HG03457 (cell line): ENCODE results near the gene KRT31.
"Not testable (repeated sequence)": the region's sequence is repeated elsewhere in the genome, so short reads cannot be mapped to it uniquely, and the experiment has no call there.

ENCODE experiments used
- ATAC-seq: cut with Tn5 transposase; IDR thresholded peaks from one replicate; pipeline ENCODE4 v1.9.1; 2021; ENCODE audit warnings: moderate number of reproducible peaks; ENCODE audit not compliant: unreplicated experiment

Gene KRT31

DNA sequence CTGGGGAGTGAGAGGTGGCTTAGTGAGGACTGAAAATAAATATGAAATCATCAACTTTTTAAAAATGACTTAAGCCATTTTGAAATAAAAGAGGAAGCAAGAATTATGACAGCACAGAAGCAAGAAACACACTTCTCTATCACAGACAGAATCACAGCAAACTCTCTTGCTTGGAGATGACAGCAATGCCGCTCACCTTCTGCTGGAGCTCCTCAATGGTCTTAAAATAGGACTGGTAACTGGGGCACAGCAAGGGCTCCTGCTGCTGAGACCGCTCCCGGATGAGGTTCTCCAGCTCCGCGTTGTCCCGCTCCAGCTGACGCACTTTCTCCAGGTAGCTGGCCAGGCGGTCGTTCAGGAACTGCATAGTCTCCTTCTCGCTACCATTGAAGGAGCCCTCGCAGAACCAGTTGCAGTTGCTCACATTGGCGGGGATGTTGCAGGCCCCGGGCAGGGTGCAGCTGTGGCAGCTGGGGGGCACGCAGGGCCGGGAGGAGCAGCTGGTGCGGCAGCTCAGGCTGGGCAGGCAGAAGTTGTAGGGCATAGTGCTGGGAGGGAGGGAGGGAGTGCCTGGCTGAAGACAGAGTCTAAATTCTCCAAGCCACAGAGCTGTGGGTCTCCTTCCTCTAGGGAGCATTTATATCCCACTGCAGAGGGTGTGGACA is at the start of gene KRT31:
Gene KRT31 (minus strand): TSS at position 613 of the 665 bp plus-strand sequence. CDS start 69 bp downstream, at position 544.
- ATAC-seq = no peak

DNA sequence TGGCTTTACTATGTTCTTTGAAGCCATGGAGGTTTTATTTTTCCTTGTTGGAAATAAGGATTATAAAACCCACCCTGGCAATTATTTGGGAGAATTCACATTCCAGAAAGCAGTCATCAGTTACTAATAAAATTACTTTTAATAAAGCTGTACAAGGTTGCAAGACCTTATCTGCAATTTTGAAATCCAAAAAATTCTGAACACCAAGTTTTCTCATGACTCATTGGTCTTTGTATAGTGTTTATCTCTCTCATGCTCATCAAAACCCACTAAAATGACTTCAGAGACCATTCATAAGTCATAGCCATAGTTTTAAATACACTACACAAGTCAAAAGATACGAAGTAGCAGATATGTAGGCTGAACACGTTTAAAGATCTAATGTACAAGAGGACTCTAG is 49.4 kb upstream of the KRT31 start:
- ATAC-seq = no peak

DNA sequence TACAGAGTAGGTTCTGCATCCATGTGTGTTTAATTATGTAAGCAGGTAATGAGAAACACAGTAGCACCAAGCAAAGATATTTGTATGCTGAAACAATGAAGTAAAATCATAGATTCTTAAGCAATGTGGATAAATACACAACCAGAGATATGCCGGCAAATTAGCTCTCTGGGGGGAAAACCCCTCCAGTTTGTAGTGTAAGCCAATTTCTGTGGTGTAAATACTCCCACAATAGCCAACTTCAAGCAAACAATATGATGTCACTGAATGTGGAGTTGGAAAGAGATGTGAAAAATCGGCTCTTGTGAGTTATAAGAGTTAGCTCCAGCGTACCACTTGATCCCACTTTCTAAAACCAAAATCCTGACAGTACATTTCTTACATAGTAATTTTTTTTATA is 47.2 kb upstream of the KRT31 start:
- no peak for ATAC-seq

DNA sequence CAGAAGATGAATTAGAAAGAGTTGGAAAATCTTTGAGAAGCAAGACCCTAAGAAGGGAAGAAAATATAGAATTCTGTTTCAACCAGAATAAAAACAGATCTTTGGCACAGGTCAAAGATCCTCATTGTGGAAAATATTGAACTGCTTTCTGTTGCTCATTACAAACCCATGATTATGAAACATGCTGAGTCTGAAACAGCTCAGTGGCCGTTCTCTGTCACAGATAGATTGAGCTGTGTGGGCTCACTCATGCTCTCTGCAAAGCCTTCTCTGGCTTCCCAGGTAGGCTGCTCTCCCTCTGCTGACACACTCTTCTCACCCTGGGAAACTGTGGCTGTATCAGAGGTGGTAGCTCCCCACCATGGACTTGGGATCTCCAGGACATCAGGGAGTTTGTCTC is 46.8 kb upstream of the KRT31 start:
- ATAC-seq = no peak

DNA sequence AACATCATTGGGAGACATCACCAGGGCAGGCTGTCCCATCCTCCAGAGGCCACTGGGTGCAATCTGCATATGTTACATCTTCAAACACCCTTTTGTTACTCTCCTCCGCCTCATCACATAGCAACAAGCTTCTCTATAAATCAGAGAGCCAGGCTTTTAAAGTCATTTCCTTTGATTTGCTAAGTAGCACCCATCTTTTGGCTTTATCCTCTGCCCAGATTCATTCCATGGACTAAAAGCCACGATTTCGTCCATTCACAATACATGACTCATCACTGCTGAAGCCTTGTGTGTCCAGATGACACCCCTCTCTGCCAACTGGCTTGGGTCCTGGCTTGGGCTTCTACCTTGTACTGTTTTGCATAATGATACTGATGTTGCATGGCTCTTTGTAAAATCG is 45.3 kb upstream of the KRT31 start:
- ATAC-seq = no peak

DNA sequence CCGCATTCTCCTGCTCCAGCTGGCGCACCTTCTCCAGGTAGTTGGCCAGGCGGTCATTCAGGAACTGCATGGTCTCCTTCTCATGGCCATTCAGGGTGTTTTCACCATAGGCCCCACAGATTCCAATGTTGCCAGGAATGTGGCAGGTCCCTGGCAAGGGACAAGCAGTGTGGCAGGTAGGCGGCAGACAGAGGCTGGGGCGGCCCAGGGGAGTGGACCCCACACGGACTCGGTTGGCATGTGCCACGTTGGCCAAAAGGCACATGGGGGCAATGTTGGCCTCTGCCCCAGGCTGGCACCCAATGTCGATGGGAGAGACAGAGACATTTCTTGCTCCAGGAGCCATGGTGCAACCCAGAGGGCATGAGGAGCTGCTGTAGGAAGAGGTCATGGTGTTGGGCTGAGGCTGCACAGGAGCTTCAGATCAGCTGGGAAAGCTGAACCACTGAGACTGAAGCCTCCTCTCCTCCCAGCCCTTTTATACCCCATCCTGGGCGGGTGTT is 43.2 kb upstream of the KRT31 start, which contains the start of gene KRT38:
Gene KRT38 (minus strand): TSS at position 453 of the 503 bp plus-strand sequence. CDS start 62 bp downstream, at position 391.
- ATAC-seq = no peak

DNA sequence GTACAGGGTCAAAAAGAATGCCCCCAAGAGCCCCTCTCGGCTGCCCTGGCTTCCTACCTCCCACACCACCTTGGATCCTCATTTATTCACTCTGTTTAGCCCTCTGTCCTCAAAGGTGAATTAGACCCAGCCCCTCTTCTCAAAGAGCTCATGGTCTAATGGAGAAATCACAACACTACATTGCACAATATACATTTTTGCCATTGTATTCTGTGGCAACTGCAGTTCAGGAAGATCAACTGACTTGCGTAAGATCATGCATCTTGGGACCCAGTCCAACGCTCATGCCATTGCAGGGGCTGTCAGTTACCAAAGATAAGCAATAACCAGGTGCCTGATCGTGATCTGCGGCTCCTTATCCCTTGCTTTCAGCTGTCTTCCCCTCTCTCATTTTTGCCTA is 42.0 kb upstream of the KRT31 start:
- ATAC-seq = no peak

DNA sequence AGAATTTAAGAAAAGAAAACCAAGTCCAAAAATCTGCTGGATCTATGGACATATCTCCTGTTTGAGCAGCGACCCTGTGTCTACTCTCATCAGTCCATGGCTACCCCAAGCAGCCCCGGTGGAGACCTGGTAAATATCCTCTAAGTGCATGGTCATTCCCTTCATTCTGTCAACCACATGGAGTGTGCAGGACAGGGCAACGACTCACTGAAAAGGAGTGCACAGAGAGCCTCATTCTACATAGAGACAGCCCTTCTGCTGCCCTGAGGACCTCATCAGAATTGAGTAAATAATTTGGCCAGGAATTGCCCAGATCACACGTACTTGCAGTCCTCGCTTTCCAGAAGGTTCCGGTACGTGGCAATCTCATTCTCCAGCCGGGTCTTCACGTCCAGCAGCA is 40.4 kb upstream of the KRT31 start:
- ATAC-seq = no peak

DNA sequence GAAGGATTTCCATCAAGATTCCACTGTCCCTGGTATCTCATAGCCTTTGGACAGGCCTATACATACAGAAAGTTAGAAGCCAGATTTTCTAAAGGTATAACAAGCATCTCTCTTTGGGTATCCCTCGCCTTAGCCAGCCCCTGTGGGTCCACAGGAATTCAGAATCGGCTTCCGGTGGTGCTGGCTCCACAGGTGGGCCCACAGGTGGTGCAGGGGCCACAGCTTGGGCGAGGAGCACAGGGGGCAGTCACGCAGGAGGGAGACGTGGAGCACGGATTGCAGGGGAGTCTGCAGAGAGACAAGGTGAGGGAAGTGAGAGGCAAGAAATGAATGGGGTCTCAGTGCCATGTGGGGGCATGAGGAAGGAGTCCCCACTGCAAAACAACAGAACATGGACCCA is 39.8 kb upstream of the KRT31 start:
- no peak for ATAC-seq

DNA sequence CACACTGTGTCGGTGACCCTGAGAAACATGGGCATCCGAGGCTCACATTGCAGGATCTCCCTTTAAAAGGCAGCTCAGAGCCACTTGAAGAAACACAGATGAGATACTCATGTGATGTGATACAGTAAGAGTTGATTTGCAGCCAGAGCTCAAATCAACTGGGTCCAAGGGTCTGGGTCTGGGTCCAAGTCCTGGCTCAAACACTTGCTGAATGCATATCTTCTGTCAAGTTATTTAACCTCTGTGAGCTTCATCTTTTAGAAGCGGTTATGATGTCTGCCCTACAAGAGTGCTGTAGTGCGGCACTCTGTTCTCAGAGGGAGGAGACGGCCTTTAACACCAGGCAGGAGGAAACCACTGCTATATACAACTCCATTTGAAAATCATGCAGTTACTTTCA is 37.0 kb upstream of the KRT31 start:
- no peak for ATAC-seq

DNA sequence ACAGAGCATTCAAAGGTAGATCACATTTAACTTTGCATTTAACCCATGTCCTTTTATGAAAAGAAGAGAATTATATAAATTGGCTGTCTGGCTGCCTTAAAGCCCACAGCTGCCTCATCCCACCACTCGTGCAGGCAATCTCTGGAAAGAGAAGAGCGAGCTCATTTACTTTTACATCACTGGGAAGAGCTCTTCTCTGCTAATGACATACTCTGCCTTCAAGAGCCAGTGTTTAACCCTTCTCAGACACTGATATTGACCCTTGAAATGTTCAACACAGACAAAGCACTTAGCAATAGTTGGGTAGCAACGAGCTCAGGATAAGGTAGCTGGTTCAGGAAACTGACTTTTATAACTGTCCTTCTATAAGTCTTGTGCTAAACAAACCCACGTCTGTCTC is 36.6 kb upstream of the KRT31 start:
- no peak for ATAC-seq

DNA sequence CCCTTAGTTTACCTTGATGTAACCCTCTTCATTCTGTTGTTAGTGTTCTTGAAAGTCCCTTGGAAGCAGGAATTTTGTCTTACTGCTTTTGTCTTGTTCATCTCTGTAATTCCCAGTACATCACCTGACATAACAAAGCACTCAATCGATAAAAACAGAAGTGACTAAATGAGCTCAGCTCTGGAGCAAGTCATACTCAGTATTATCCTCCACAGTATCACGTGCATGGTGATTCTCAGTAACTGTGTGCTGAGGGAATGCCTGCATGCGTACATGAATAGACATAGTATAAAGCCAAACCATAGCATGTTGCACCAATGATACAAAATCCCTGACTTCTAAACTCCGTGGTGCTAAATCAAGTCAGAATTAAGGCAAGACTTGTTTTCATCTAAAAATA is 36.2 kb upstream of the KRT31 start:
- no peak for ATAC-seq

DNA sequence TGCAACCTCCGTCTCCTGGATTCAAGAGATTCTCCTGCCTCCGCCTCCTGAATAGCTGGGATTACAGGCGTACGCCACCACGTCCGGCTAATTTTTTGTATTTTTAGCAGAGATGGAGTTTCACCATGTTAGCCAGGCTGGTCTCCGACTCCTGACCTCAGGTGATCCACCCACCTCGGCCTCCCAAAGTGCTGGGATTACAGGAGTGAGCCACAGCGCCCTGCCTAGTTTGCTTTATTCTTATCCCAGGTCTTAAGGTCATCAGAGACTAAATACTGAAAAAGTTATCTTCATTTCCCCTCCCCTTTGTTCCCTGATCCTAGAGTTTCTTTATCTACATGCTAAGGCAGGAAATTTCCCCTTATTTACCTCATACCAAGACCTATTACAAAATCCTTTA is 33.0 kb upstream of the KRT31 start:
- not testable (repeated sequence) for ATAC-seq

DNA sequence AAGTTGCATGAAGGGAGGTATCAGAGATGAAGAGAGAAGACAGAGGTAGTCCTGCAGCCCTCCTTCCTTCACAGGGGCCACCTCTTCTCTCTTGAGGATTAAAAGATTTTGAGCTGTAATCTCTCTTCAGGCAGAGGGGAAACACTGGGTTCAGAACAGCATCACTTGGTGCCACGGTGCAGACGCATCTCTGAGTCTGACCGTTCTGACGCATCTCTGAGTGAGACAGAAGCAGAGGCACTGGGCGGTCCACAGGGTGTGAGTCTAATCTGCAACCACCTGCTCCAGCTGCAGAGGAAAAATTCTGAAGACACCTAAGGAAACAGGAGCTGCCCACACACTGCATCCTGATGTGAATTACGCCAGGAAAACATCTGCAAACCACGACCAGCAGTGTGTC is 32.3 kb upstream of the KRT31 start:
- no peak for ATAC-seq

DNA sequence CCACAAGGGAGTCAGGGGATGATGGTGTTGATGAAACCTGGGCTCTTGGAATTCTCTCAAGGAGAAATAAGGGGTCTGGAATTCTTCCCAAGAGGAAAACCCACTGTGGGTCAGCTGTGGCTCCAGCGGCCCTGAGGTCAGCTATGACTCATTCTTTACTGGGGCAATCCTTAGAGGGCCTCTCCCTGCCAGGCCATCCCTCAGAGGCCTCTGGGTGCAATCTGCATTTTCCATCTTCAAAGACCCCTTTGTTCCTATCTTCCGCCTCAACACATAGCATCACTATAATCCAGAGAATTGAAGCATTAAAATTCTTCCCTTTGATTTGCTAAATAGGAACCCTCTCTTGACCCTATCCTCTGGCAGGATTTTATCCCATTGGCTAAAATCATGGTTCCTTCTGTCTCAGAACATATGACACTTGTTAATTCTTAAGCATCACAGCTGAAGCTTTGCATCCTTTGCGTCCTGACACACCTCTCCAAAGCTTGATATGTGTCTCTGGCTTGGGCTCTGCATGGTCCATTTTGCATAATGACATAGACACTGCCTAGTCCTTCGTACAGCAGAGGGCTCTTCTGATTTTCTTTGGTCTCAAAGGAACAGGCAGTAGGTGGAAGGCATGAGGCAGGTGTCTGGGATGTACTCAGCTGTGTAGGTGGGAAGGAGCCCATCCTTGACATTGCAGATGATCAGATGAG is 31.3 kb upstream of the KRT31 start:
- ATAC-seq = no peak

DNA sequence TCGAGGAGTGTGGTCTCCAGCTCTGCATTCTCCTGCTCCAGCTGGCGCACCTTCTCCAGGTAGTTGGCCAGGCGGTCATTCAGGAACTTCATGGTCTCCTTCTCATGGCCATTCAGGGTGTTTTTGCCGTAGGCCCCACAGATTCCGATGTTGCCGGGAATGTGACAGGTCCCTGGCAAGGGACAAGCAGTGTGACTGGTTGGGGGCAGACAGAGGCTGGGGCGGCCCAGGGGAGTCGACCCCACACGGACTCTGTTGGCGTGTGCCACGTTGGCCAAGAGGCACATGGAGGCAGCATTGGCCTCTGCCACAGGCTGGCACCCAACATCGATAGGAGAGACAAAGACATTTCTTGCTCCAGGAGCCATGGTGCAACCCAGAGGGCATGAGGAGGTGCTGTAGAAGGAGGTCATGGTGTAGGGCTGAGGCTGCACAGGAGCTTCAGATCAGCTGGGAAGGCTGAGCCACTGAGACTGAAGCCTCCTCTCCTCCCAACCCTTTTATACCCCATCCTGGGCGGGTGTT is 26.8 kb upstream of the KRT31 start, which contains the start of gene KRT37:
Gene KRT37 (minus strand): TSS at position 475 of the 525 bp plus-strand sequence. CDS start 62 bp downstream, at position 413.
- no peak for ATAC-seq

DNA sequence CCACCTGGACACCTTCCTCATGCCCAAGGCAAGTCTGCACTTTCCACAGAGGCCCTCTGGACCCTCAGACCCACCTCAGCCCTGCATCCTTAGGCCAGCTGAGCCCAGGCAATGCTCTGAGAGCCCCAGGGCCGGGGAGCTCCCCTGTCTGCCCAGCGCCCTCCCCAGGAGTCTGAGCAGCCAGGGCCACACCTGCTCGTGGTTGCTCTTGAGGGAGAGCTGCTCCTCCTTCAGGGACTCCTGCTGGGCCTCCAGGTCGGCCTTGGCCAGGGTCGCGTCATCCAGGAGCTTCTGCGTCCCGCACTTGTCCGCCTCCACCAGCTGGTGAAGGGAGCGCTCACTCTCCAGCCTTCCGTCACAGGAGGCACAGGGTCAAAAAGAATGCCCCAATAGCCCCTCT is 25.2 kb upstream of the KRT31 start:
- ATAC-seq = not testable (repeated sequence)

DNA sequence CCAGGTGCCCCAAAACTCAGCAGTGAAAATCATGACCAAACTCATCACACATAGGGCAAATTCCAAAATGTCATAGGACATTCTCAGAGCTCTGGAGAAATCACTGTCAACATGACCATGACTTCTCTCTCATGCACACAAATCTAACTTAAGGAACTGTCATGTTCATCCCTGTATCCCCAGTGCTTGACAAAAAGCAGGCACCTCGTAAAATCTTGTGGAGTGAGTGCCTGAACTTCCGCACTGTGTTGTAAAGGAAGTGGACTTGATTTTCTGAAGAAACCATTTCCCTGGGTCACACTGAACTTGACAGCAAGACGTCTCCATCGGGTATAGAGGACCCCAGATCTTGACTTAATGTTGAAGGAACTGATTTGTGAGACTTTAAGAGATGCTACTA is 24.2 kb upstream of the KRT31 start:
- no peak for ATAC-seq

DNA sequence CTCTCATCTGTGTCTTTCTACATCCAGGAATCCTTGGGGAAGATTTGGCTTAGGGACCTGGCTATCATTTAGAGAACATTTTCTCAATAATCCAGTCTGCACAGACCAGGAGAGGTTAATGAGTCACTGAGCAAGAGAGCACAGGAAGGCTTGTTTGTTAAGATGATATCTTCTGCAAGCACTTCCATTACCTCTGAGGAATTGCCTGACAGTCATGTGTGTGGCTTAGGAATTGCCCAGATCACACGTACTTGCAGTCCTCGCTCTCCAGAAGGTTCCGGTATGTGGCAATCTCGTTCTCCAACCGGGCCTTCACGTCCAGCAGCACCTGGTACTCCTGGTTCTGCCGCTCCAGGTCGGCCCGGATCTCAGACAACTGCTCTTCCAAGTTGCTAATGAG is 23.7 kb upstream of the KRT31 start:
- no peak for ATAC-seq

DNA sequence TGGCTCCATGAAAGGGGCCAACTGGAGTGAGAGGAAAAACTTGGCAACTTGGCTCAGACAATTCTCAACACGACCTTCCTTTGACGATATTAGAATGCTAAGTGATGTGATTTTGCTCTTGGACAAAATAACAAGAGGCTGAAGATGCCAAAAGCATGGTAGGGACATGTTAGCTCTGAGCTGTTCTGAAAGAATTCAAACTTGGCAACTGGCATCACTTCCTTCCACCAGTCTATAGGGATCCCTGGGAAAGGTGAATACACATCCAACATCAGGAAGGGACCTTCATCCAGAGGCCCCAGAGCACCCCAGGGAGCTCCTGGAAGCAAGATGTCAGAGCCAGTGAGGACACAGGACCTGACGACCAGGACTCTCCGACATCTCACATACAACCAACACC is 22.7 kb upstream of the KRT31 start:
- ATAC-seq = no peak

DNA sequence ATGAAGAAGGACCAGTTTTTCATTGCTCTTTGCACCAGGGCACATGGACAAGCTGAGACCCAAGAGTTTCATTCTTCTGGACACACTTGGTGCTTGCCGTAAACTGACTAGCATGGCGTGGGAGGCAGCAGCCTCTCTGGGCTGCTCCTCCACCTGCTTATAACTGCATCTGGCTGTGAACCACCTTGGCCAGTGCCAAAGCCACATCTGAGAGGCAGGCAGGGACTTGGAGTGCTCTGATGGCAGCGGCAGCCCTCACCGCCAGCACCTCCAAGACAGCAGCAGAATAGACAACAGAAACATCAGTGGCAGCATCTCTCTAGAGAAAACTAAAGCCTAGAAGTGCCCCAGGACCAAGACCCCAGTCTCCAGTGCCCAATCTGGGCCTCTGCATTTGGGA is 22.3 kb upstream of the KRT31 start:
- ATAC-seq = no peak
